Measurements from ENCODE around the gene SMIM12.

Gene SMIM12

GRCh38 chr1:34864759-34865158 lies 5.2 kb upstream of the SMIM12 start:
- DNase-seq (ENCODE audit: low spot score), result no peak
- in situ Hi-C loops (cut with MboI; ENCODE audit: low pct_unique_long_range_greater_than_20kb, low sequenced_read_pairs, unreplicated experiment), result no loop called here
- TF ChIP-seq, protein P1, sequence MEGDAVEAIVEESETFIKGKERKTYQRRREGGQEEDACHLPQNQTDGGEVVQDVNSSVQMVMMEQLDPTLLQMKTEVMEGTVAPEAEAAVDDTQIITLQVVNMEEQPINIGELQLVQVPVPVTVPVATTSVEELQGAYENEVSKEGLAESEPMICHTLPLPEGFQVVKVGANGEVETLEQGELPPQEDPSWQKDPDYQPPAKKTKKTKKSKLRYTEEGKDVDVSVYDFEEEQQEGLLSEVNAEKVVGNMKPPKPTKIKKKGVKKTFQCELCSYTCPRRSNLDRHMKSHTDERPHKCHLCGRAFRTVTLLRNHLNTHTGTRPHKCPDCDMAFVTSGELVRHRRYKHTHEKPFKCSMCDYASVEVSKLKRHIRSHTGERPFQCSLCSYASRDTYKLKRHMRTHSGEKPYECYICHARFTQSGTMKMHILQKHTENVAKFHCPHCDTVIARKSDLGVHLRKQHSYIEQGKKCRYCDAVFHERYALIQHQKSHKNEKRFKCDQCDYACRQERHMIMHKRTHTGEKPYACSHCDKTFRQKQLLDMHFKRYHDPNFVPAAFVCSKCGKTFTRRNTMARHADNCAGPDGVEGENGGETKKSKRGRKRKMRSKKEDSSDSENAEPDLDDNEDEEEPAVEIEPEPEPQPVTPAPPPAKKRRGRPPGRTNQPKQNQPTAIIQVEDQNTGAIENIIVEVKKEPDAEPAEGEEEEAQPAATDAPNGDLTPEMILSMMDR (IDR thresholded peaks at IDR 0.05; ENCODE audit: extremely low read depth, insufficient read depth, missing control alignments), result no peak

- in situ Hi-C loops (cut with MboI; ENCODE audit: low pct_unique_long_range_greater_than_20kb, low sequenced_read_pairs, unreplicated experiment), result no loop called here
- TF ChIP-seq, protein P1 (IDR thresholded peaks at IDR 0.05; ENCODE audit: extremely low read depth, insufficient read depth, missing control alignments), result no peak
- no peak for DNase-seq (ENCODE audit: low spot score)
Observed at GRCh38 chr1:34863501-34863900, 4.0 kb upstream of the SMIM12 start.

DNA sequence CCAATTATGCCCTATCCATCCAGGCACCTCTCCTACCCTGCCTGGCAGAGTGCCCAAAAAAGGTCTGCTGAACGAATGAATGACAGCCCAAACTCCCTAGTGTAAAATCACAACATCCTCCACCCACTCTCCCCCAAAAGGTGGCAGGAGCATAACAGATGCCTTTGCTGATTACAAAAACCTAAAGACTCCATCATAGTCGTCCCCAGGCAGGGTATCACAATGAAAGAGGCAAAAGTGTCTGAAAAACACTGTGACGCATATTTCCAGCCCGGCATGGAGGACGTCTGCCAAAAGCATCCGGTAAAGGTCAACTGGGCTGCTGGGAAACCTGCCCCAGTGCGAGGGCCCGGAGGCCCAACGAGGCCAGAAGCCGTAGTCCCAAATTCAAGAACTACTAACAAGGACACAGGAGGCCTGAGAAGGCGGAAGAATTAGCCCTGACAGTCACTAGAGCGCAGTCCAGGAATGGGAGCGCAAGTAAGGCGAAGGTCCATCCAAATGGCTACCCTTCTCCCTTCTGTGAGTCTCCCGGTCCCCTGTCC lies 576 bp downstream of the SMIM12 start:
- in situ Hi-C loops (cut with MboI; ENCODE audit: low pct_unique_long_range_greater_than_20kb, low sequenced_read_pairs, unreplicated experiment), result no loop called here
- TF ChIP-seq, protein P1 (IDR thresholded peaks at IDR 0.05; ENCODE audit: extremely low read depth, insufficient read depth, missing control alignments), result no peak
- no peak for DNase-seq (ENCODE audit: low spot score)

DNA sequence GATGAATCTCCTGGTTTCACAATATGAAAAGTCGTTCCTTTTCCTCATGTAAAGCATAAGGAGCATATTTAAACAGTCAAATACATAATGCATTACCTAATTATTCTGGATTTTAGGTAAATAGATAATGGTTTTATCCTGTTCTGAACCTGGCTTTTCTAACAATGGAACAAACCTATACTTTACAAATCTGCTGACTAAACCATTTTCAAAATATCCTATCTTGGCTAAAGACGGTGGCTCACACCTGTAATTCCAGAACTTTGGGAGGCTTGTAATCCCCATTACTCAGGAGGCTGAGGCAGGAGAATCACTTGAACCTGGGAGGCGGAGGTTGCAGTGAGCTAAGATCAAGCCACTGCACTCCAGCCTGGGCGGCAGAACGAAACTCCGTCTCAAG lies 2.9 kb downstream of the SMIM12 start:
- TF ChIP-seq, protein P1 (IDR thresholded peaks at IDR 0.05; ENCODE audit: extremely low read depth, insufficient read depth, missing control alignments), result no peak
- DNase-seq (ENCODE audit: low spot score), result no peak
- in situ Hi-C loops (cut with MboI; ENCODE audit: low pct_unique_long_range_greater_than_20kb, low sequenced_read_pairs, unreplicated experiment), result no loop called here

DNA sequence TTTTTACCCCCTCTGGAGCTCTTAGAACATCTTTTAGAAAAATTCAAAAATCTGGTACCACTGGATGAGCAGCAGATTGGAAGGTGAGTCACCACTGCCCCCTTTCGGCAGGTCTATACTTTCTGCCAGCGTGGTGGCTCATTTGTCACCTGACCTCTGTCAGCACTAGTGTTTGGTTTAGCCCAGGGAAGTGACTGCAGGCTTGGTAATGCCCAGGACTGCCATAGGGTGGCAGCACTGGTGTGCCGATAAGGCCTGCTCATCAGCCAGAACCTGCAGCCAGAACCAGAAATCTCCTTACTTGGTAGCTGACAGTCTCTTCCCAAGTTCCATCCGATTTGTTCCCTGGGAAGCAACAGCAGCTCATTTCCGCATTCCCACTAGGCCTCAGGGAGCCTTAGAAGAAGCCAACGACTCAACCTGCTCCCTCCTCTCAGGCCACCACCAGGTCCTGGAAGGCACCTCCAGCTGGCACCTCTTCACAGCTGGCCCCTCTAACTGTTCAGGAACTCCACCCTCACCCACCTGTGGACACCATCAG lies 6.8 kb downstream of the SMIM12 start:
- in situ Hi-C loops (cut with MboI; ENCODE audit: low pct_unique_long_range_greater_than_20kb, low sequenced_read_pairs, unreplicated experiment), result no loop called here
- TF ChIP-seq, protein P1 (IDR thresholded peaks at IDR 0.05; ENCODE audit: extremely low read depth, insufficient read depth, missing control alignments), result peak; percentile 89
- peak; percentile 91 for DNase-seq (ENCODE audit: low spot score)

- in situ Hi-C loops (cut with MboI; ENCODE audit: low pct_unique_long_range_greater_than_20kb, low sequenced_read_pairs, unreplicated experiment), result no loop called here
- TF ChIP-seq, protein P1 (IDR thresholded peaks at IDR 0.05; ENCODE audit: extremely low read depth, insufficient read depth, missing control alignments), result no peak
- DNase-seq (ENCODE audit: low spot score), result no peak
Observed at GRCh38 chr1:34851431-34852105, 8.0 kb downstream of the SMIM12 start.
